H1 (cell line): ENCODE results near the gene MAPRE3. TPM values are rescaled to one million over a fixed set of nuclear protein-coding genes. Genes with fewer than 3 reads are reported as not detected.

Experiments
- CTCF ChIA-PET: fragments of 300-600 bp; sonication (Branson Sonifier 250); formaldehyde crosslinking; loops from one replicate; lab custom pipeline; 2021; ENCODE audit not compliant: partially characterized antibody; lab: Charles Lee
- POLR2A ChIA-PET: fragments of 300-600 bp; sonication (Branson Sonifier 250); formaldehyde crosslinking; loops from one replicate; lab custom pipeline; 2021; ENCODE audit warnings: inconsistent platforms; ENCODE audit not compliant: partially characterized antibody; lab: Charles Lee
- DNase-seq, 2 experiments: peaks; one replicate each; pipeline versions ENCODE4 v3.0.0 to v3.0.0-alpha.2; 2010 to 2022; ENCODE audit warnings: low spot score in 2 of 2, low read depth in 1 of 2, mixed read lengths in 1 of 2
- FAIRE-seq: peaks from 2 replicates; lab custom pipeline; 2011; peaks lifted over from hg19 to GRCh38; lab: Jason Lieb, UNC
- H2AFZ ChIP-seq: 2 replicates; pipeline ENCODE4 v1.8.1; 2012; ENCODE audit warnings: low read length, inconsistent platforms
- H2AK5ac ChIP-seq: 2 replicates; pipeline ENCODE4 v1.6.1; 2013; ENCODE audit warnings: low read depth, low read length
- H2BK120ac ChIP-seq: replicated peaks from 2 replicates; pipeline ENCODE3; 2013; ENCODE audit warnings: low read depth, low read length, inconsistent platforms
- H2BK12ac ChIP-seq: 2 replicates; pipeline ENCODE4 v1.6.1; 2013; ENCODE audit warnings: low read depth, low read length
- H2BK15ac ChIP-seq: 2 replicates; pipeline ENCODE4 v1.6.1; 2013; ENCODE audit warnings: low read length
- H2BK20ac ChIP-seq: 2 replicates; pipeline ENCODE4 v1.6.1; 2013; ENCODE audit warnings: low read length
- H2BK5ac ChIP-seq: 2 replicates; pipeline ENCODE4 v1.6.1; 2013; ENCODE audit warnings: low read depth, low read length
- H3K14ac ChIP-seq: 2 replicates; pipeline ENCODE4 v1.6.1; 2013; ENCODE audit warnings: inconsistent platforms; ENCODE audit not compliant: insufficient read length
- H3K18ac ChIP-seq: 2 replicates; pipeline ENCODE4 v1.6.1; 2013; ENCODE audit warnings: low read length; ENCODE audit errors: extremely low read depth
- H3K23ac ChIP-seq: 2 replicates; pipeline ENCODE4 v1.6.1; 2013; ENCODE audit warnings: inconsistent platforms; ENCODE audit not compliant: insufficient read length
- H3K23me2 ChIP-seq: 2 replicates; pipeline ENCODE4 v1.6.1; 2013; ENCODE audit warnings: low read depth, low read length
- H3K27ac ChIP-seq: 2 replicates; pipeline ENCODE4 v1.6.1; 2011; ENCODE audit warnings: low read depth, low read length, inconsistent platforms
- H3K27me3 ChIP-seq, 4 experiments: replicated peaks in 1 of 4; 1 replicate in 1 of 4; 2 replicates in 3 of 4; pipeline versions ENCODE4 v1.6.1 to v1.8.1; 2011 to 2013; ENCODE audit warnings: low read length in 3 of 4, mild to moderate bottlenecking in 3 of 4, inconsistent platforms in 2 of 4, mixed read lengths in 2 of 4, moderate library complexity in 1 of 4; ENCODE audit not compliant: control insufficient read depth in 3 of 4, insufficient read depth in 3 of 4; ENCODE audit errors: extremely low read depth in 1 of 4
- H3K36me3 ChIP-seq, 4 experiments: 2 replicates each; pipeline versions ENCODE4 v1.6.1 to v1.8.1; 2011 to 2013; ENCODE audit warnings: mild to moderate bottlenecking in 4 of 4, low read length in 3 of 4, moderate library complexity in 2 of 4, control low read depth in 1 of 4, inconsistent platforms in 1 of 4; ENCODE audit not compliant: insufficient read depth in 4 of 4, control insufficient read depth in 2 of 4
- H3K4ac ChIP-seq: replicated peaks from 2 replicates; pipeline ENCODE3; 2013; ENCODE audit warnings: low read length, low read depth, mixed read lengths, inconsistent platforms; ENCODE audit not compliant: insufficient read length
- H3K4me1 ChIP-seq, 4 experiments: replicated peaks in 1 of 4; 1 replicate in 1 of 4; 2 replicates in 3 of 4; pipeline versions ENCODE4 v1.6.1 to v1.8.1; 2011 to 2013; ENCODE audit warnings: low read length in 3 of 4, inconsistent platforms in 2 of 4, mixed read lengths in 1 of 4; ENCODE audit not compliant: insufficient read depth in 4 of 4, control insufficient read depth in 3 of 4
- H3K4me2 ChIP-seq, 2 experiments: 2 replicates each; pipeline versions ENCODE4 v1.6.1 to v1.8.1; 2011 to 2013; ENCODE audit warnings: low read depth in 2 of 2, low read length in 2 of 2, control low read depth in 1 of 2, inconsistent platforms in 1 of 2, mild to moderate bottlenecking in 1 of 2; ENCODE audit not compliant: insufficient read depth in 1 of 2
- H3K4me3 ChIP-seq, 4 experiments: fragments of 200-600, 300-600 bp in 1 of 4; sonication (generic), shearing (Covaris generic), sonication (Bioruptor Twin) in 1 of 4; 2 replicates each; pipeline versions ENCODE4 v1.5.1 to v1.8.1; 2011 to 2016; ENCODE audit warnings: low read length in 4 of 4, low read depth in 3 of 4, control low read depth in 2 of 4, inconsistent platforms in 2 of 4, mild to moderate bottlenecking in 2 of 4, mixed read lengths in 1 of 4, moderate library complexity in 1 of 4; ENCODE audit not compliant: insufficient read depth in 2 of 4; ENCODE audit errors: extremely low read depth in 1 of 4
- H3K56ac ChIP-seq: replicated peaks from 2 replicates; pipeline ENCODE3; 2013; ENCODE audit warnings: low read depth, mild to moderate bottlenecking, mixed read lengths, low read length, inconsistent platforms; ENCODE audit not compliant: insufficient read length
- H3K79me1 ChIP-seq: 2 replicates; pipeline ENCODE4 v1.6.1; 2013; ENCODE audit warnings: low read depth, low read length, control low read depth
- H3K79me2 ChIP-seq, 2 experiments: 2 replicates each; pipeline versions ENCODE4 v1.6.1 to v1.8.1; 2012 to 2013; ENCODE audit warnings: low read length in 2 of 2, mild to moderate bottlenecking in 2 of 2, inconsistent platforms in 1 of 2; ENCODE audit not compliant: insufficient read depth in 2 of 2, control insufficient read depth in 1 of 2
- H3K9ac ChIP-seq, 4 experiments: replicated peaks in 1 of 4; 1 replicate in 1 of 4; 2 replicates in 3 of 4; pipeline versions ENCODE4 v1.6.1 to v1.8.1; 2011 to 2013; ENCODE audit warnings: low read depth in 3 of 4, low read length in 3 of 4, control low read depth in 2 of 4, mild to moderate bottlenecking in 2 of 4, moderate library complexity in 2 of 4, inconsistent platforms in 1 of 4; ENCODE audit errors: extremely low read depth in 1 of 4
- H3K9me3 ChIP-seq, 2 experiments: 2 replicates each; pipeline versions ENCODE4 v1.6.1 to v1.8.1; 2012 to 2013; ENCODE audit warnings: mild to moderate bottlenecking in 2 of 2, moderate library complexity in 2 of 2, control low read depth in 1 of 2, inconsistent platforms in 1 of 2, low read depth in 1 of 2, low read length in 1 of 2, mixed read lengths in 1 of 2; ENCODE audit not compliant: insufficient read depth in 2 of 2
- H4K20me1 ChIP-seq, 2 experiments: replicated peaks in 1 of 2; 2 replicates each; pipeline versions ENCODE3 to v1.8.1; 2011 to 2013; ENCODE audit warnings: inconsistent platforms in 2 of 2, low read length in 2 of 2, mild to moderate bottlenecking in 1 of 2; ENCODE audit not compliant: insufficient read depth in 2 of 2, control insufficient read depth in 1 of 2
- H4K5ac ChIP-seq: 2 replicates; pipeline ENCODE4 v1.6.1; 2013; ENCODE audit warnings: low read length, low read depth, mixed read lengths, inconsistent platforms; ENCODE audit not compliant: insufficient read length
- H4K8ac ChIP-seq: 2 replicates; pipeline ENCODE4 v1.8.0; 2013; ENCODE audit warnings: mild to moderate bottlenecking, moderate library complexity, low read length, inconsistent platforms; ENCODE audit not compliant: insufficient read depth; ENCODE audit errors: extremely low read depth
- H4K91ac ChIP-seq: replicated peaks from 2 replicates; pipeline ENCODE3; 2013; ENCODE audit warnings: low read length, mixed read lengths, inconsistent platforms; ENCODE audit not compliant: insufficient read length
- TAF7 ChIP-seq: optimal IDR thresholded peaks from 2 replicates; pipeline ENCODE3; 2011; ENCODE audit warnings: low read depth, mild to moderate bottlenecking, inconsistent platforms, low read length, moderate library complexity, borderline replicate concordance
- WGBS, 2 experiments: shearing (Covaris generic) in 1 of 2; methylation state at CpG; one replicate each; pipeline versions ENCODE4 v1.1.6 to v1.1.7; 2013 to 2015; ENCODE audit warnings: low lambda C conversion rate in 2 of 2, mixed read lengths in 2 of 2, inconsistent platforms in 1 of 2, low coverage in 1 of 2, missing lambda C conversion rate in 1 of 2; ENCODE audit not compliant: insufficient replicate concordance in 2 of 2, insufficient coverage in 1 of 2, insufficient read length in 1 of 2; ENCODE audit errors: extremely low coverage in 1 of 2, missing lambda C conversion rate in 1 of 2; 5-methylcytosine and 5-hydroxymethylcytosine counted together
- polyA plus RNA-seq, 7 experiments: library from polyadenylated mRNA; depleted of rRNA in 3 of 7; stranded (reverse) in 5 of 7; unstranded in 2 of 7; fragments of >200 nt in 5 of 7; fragments of 200-250 nt in 2 of 7; gene quantifications; 1 replicate in 5 of 7; 2 replicates in 1 of 7; 4 replicates in 1 of 7; pipeline versions ENCODE4 v1.2.1 to v1.2.3, GENCODE V29; 2011 to 2013; ENCODE audit warnings: missing spikeins in 2 of 7, mixed read lengths in 2 of 7
- total RNA-seq: library from RNA; stranded (reverse); fragmentation: NEBNext Ultra II Directional; extraction: Animal tissue kit (Norgen Biotek cat#: 25700); gene quantifications from 2 replicates; pipeline ENCODE4 v1.2.1, GENCODE V29; 2021

The MAPRE3 gene
- total and polyA plus RNA-seq, 2 of the 8 experiments (the other 6 are each of a cell fraction or from before 2014, with no cell fraction given), result 4.9 to 6.6 TPM

- CTCF ChIA-PET, result interaction anchor here (1.4 to 1.8 kb wide), 2 partner anchors 12 to 33 kb away, joined by 3 to 5 read pairs; no protein-coding TSS in a partner anchor
- H3K23ac ChIP-seq, result no peak overlapping the region
Measured at GRCh38 chr2:27065128-27065527, 94.7 kb downstream of the MAPRE3 start.

More at GRCh38 chr2:27065128-27065527, 94.7 kb downstream of the MAPRE3 start:
- Histone ChIP-seq H3K4me2 (no peak overlapping the region), H2AFZ (no peak overlapping the region), H3K9ac (no peak overlapping the region), H2AK5ac (no peak overlapping the region), H2BK5ac (no peak overlapping the region), H3K23me2 (no peaks in the 10 kb centered on the region), H3K36me3 (peaks cover 12 to 51% (median 18%) of the 10 kb centered on the region in 4 experiments; a peak in 7 of 8 replicates), H4K20me1 (peaks cover 5 to 8% of the 10 kb centered on the region in 2 experiments), H3K79me2 (peaks cover 0 to 1% of the 10 kb centered on the region in 2 experiments; a peak in 2 of 4 replicates), H4K5ac (no peak overlapping the region), H2BK12ac (no peak overlapping the region), H3K18ac (no peak overlapping the region), H3K4me3 (no peak overlapping the region), H3K14ac (no peak overlapping the region), H3K27ac (no peak overlapping the region), H3K4me1 (no peaks in the 10 kb centered on the region), H2BK15ac (no peak overlapping the region), H3K4ac (no peak overlapping the region), H3K79me1 (peaks cover 9% of the 10 kb centered on the region; the same call in 1 of the 2 replicates), H3K9me3 (no peaks in the 10 kb centered on the region), H4K91ac (no peak overlapping the region), H2BK120ac (no peak overlapping the region), H2BK20ac (no peak overlapping the region), H3K56ac (no peak overlapping the region), H4K8ac (no peak overlapping the region), H3K27me3 (no peaks in the 10 kb centered on the region)
- FAIRE-seq (no peak), DNase-seq (no peak)
- no peak for TF ChIP-seq TAF7
- 90% methylated on average over 3 of the region's 3 CpGs; no CpG with 5 or more reads in 1 of the 2 experiments for WGBS, 2 experiments
- POLR2A ChIA-PET, result interaction anchor here (0.7 to 19.3 kb wide), 6 partner anchors 2 to 82 kb away, joined by 3 to 441 read pairs (median 10); partner anchors contain the start of genes AGBL5, KHK and OST4
